NK-92 treated with Interleukin-12 subunit alpha and Interleukin-12 subunit beta, amount 100 ng/mL, for 24 hours (cell line): Measurements from ENCODE around the gene AFG1L.
"Not testable (repeated sequence)": the region's sequence is repeated elsewhere in the genome, so short reads cannot be mapped to it uniquely, and the experiment has no call there.

Source experiments
- DNase-seq: peaks from one replicate; lab custom pipeline; 2025; lab: John Stamatoyannopoulos, UW

AFG1L gene

GRCh38 chr6:108353853-108354252, 59.0 kb downstream of the AFG1L start:
- no peak for DNase-seq

GRCh38 chr6:108355120-108355519, 60.3 kb downstream of the AFG1L start:
- no peak for DNase-seq

GRCh38 chr6:108355890-108356289, 61.0 kb downstream of the AFG1L start:
- DNase-seq = no peak

- DNase-seq = no peak
Measured at GRCh38 chr6:108359901-108360882, 65.3 kb downstream of the AFG1L start.

- DNase-seq = no peak
Measured at GRCh38 chr6:108360919-108361311, 66.1 kb downstream of the AFG1L start.

GRCh38 chr6:108361312-108361932, 66.6 kb downstream of the AFG1L start:
- no peak for DNase-seq

GRCh38 chr6:108362455-108362854, 67.6 kb downstream of the AFG1L start:
- no peak for DNase-seq

GRCh38 chr6:108363113-108363512, 68.3 kb downstream of the AFG1L start:
- DNase-seq = no peak

GRCh38 chr6:108363889-108364313, 69.0 kb downstream of the AFG1L start:
- no peak for DNase-seq

- no peak for DNase-seq
Measured at GRCh38 chr6:108364470-108364869, 69.6 kb downstream of the AFG1L start.

GRCh38 chr6:108365478-108365877, 70.6 kb downstream of the AFG1L start:
- no peak for DNase-seq

- no peak for DNase-seq
Measured at GRCh38 chr6:108366236-108366635, 71.4 kb downstream of the AFG1L start.

- no peak for DNase-seq
Measured at GRCh38 chr6:108368431-108369030, 73.7 kb downstream of the AFG1L start.

- no peak for DNase-seq
Measured at GRCh38 chr6:108380876-108381275, 86.0 kb downstream of the AFG1L start.

- DNase-seq = no peak
Measured at GRCh38 chr6:108383981-108384380, 89.1 kb downstream of the AFG1L start.

- DNase-seq = not testable (repeated sequence)
Measured at GRCh38 chr6:108389190-108389589, 94.3 kb downstream of the AFG1L start.

GRCh38 chr6:108395297-108395696, 100.4 kb downstream of the AFG1L start:
- DNase-seq = no peak

GRCh38 chr6:108403236-108403635, 108.4 kb downstream of the AFG1L start:
- no peak for DNase-seq

- no peak for DNase-seq
Measured at GRCh38 chr6:108406943-108407342, 112.1 kb downstream of the AFG1L start.

- DNase-seq = no peak
Measured at GRCh38 chr6:108407904-108408827, 113.3 kb downstream of the AFG1L start.

GRCh38 chr6:108408861-108409260, 114.0 kb downstream of the AFG1L start:
- no peak for DNase-seq
